ENCODE results near the gene BCAS3.

DNA sequence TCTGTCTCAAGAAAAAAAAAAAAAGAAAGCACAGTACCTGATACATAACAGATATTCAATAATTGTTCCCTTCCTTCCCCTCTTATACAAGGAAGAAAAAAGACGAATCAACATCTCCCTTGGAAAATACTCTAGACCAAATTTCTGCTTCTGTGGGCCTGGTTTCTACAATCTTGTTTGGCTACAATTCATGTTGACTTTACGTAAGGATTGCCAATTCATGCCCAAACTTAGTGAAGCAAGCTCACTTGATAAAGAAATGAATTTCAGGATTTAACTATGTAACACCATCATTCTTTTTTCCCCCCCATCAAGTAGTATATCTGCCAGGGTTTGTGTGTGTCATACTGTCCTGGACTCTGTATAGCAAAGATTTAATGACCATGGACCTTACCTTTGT lies 587.7 kb downstream of the BCAS3 start:
- TF ChIP-seq, protein P1, sequence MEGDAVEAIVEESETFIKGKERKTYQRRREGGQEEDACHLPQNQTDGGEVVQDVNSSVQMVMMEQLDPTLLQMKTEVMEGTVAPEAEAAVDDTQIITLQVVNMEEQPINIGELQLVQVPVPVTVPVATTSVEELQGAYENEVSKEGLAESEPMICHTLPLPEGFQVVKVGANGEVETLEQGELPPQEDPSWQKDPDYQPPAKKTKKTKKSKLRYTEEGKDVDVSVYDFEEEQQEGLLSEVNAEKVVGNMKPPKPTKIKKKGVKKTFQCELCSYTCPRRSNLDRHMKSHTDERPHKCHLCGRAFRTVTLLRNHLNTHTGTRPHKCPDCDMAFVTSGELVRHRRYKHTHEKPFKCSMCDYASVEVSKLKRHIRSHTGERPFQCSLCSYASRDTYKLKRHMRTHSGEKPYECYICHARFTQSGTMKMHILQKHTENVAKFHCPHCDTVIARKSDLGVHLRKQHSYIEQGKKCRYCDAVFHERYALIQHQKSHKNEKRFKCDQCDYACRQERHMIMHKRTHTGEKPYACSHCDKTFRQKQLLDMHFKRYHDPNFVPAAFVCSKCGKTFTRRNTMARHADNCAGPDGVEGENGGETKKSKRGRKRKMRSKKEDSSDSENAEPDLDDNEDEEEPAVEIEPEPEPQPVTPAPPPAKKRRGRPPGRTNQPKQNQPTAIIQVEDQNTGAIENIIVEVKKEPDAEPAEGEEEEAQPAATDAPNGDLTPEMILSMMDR (IDR thresholded peaks at IDR 0.05 in 4 of 5, conservative IDR thresholded peaks at IDR 0.05 in 1 of 5), result no peak
- no peak for TF ChIP-seq POLR2A (IDR thresholded peaks at IDR 0.05)
